Testis (tissue), 2 donors: ENCODE data around the gene RPP38.

Source experiments
- POLR2A ChIP-seq: fragments of 450-650 bp; IDR thresholded peaks from one replicate; pipeline ENCODE4 v1.6.1; 2017; ENCODE audit warnings: antibody characterized with exemption, mild to moderate bottlenecking, moderate library complexity
- TF ChIP-seq, protein P1 (sequence below), 3 experiments: fragments of 450-650 bp in 2 of 3; fragments of 200-600 bp in 1 of 3; sonication (generic) in 1 of 3; IDR thresholded peaks; one replicate each; pipeline ENCODE4 v1.5.1; 2016 to 2019; ENCODE audit warnings: antibody characterized with exemption in 3 of 3, mild to moderate bottlenecking in 2 of 3, moderate library complexity in 1 of 3

- TF ChIP-seq, protein P1, sequence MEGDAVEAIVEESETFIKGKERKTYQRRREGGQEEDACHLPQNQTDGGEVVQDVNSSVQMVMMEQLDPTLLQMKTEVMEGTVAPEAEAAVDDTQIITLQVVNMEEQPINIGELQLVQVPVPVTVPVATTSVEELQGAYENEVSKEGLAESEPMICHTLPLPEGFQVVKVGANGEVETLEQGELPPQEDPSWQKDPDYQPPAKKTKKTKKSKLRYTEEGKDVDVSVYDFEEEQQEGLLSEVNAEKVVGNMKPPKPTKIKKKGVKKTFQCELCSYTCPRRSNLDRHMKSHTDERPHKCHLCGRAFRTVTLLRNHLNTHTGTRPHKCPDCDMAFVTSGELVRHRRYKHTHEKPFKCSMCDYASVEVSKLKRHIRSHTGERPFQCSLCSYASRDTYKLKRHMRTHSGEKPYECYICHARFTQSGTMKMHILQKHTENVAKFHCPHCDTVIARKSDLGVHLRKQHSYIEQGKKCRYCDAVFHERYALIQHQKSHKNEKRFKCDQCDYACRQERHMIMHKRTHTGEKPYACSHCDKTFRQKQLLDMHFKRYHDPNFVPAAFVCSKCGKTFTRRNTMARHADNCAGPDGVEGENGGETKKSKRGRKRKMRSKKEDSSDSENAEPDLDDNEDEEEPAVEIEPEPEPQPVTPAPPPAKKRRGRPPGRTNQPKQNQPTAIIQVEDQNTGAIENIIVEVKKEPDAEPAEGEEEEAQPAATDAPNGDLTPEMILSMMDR (IDR thresholded peaks at IDR 0.05), result no peak
- no peak for TF ChIP-seq POLR2A
Measured at GRCh38 chr10:15124908-15125307, 27.8 kb downstream of the RPP38 start.
